ENCODE results near the gene BEGAIN. TPM values are rescaled to one million over a fixed set of nuclear protein-coding genes. Genes with fewer than 3 reads are reported as not detected.

BEGAIN gene
- total and polyA plus RNA-seq, 2 experiments from 2014 or later: 1.4 to 2.5 TPM

GRCh38 chr14:100577321-100577985 is 9.8 kb downstream of the BEGAIN start:
- no peak for DNase-seq (ENCODE audit: low spot score)
- Histone ChIP-seq H3K4me3 (no peak overlapping the region), H3K9me3 (ENCODE audit: low read depth) (no peaks in the 10 kb centered on the region), H2AFZ (no peak overlapping the region), H3K4me1 (ENCODE audit: insufficient read depth) (no peaks in the 10 kb centered on the region), H3K27me3 (peaks cover 11% of the 10 kb centered on the region), H3K9me2 (replicated peaks; ENCODE audit: insufficient read depth) (no peaks in the 10 kb centered on the region), H4K20me1 (ENCODE audit: insufficient read depth, poor library complexity, severe bottlenecking) (no peaks in the 10 kb centered on the region), H3K27ac (no peak overlapping the region), H3K36me3 (replicated peaks; ENCODE audit: insufficient read depth, low read depth) (no peaks in the 10 kb centered on the region), H3K79me2 (no peaks in the 10 kb centered on the region), H3K4me2 (no peak overlapping the region)
- TF ChIP-seq EZH2 (IDR thresholded peaks at IDR 0.05; ENCODE audit: borderline replicate concordance) (no peak), CTCF (IDR thresholded peaks at IDR 0.05; ENCODE audit: poor library complexity) (no peak), EZH2phosphoT487 (IDR thresholded peaks at IDR 0.05; ENCODE audit: low read depth, severe bottlenecking, unreplicated experiment) (no peak)
- 91% methylated on average over 23 of the region's 23 CpGs for WGBS (ENCODE audit: low lambda C conversion rate, missing lambda C conversion rate)

- Histone ChIP-seq H3K27me3 (peaks cover 16% of the 10 kb centered on the region), H3K4me1 (ENCODE audit: insufficient read depth) (no peaks in the 10 kb centered on the region), H2AFZ (no peak overlapping the region), H3K4me3 (no peak overlapping the region), H3K36me3 (replicated peaks; ENCODE audit: insufficient read depth, low read depth) (no peaks in the 10 kb centered on the region), H3K27ac (no peak overlapping the region), H3K9me3 (ENCODE audit: low read depth) (no peaks in the 10 kb centered on the region), H3K79me2 (no peaks in the 10 kb centered on the region), H3K9me2 (replicated peaks; ENCODE audit: insufficient read depth) (no peaks in the 10 kb centered on the region), H4K20me1 (ENCODE audit: insufficient read depth, poor library complexity, severe bottlenecking) (no peaks in the 10 kb centered on the region), H3K4me2 (no peak overlapping the region)
- no peak for DNase-seq (ENCODE audit: low spot score)
- no peak for TF ChIP-seq CTCF (IDR thresholded peaks at IDR 0.05; ENCODE audit: poor library complexity)
- TF ChIP-seq EZH2 (IDR thresholded peaks at IDR 0.05; ENCODE audit: borderline replicate concordance): no peak
- TF ChIP-seq EZH2phosphoT487 (IDR thresholded peaks at IDR 0.05; ENCODE audit: low read depth, severe bottlenecking, unreplicated experiment): no peak
- 93% methylated on average over 26 of the region's 26 CpGs for WGBS (ENCODE audit: low lambda C conversion rate, missing lambda C conversion rate)
These were observed 10.8 kb downstream of the BEGAIN start for GRCh38 chr14:100576091-100577085.

- Histone ChIP-seq H3K9me2 (replicated peaks; ENCODE audit: insufficient read depth) (no peaks in the 10 kb centered on the region), H3K27ac (no peak overlapping the region), H4K20me1 (ENCODE audit: insufficient read depth, poor library complexity, severe bottlenecking) (no peaks in the 10 kb centered on the region), H3K36me3 (replicated peaks; ENCODE audit: insufficient read depth, low read depth) (no peaks in the 10 kb centered on the region), H3K79me2 (no peaks in the 10 kb centered on the region), H3K4me3 (no peak overlapping the region), H3K4me1 (ENCODE audit: insufficient read depth) (no peaks in the 10 kb centered on the region), H3K4me2 (no peak overlapping the region), H3K27me3 (peaks cover 23% of the 10 kb centered on the region), H3K9me3 (ENCODE audit: low read depth) (no peaks in the 10 kb centered on the region), H2AFZ (no peak overlapping the region)
- no peak for TF ChIP-seq CTCF (IDR thresholded peaks at IDR 0.05; ENCODE audit: poor library complexity)
- TF ChIP-seq EZH2 (IDR thresholded peaks at IDR 0.05; ENCODE audit: borderline replicate concordance): no peak
- no peak for TF ChIP-seq EZH2phosphoT487 (IDR thresholded peaks at IDR 0.05; ENCODE audit: low read depth, severe bottlenecking, unreplicated experiment)
- WGBS (ENCODE audit: low lambda C conversion rate, missing lambda C conversion rate): 86% methylated on average over 11 of the region's 11 CpGs
- no peak for DNase-seq (ENCODE audit: low spot score)
These were observed 11.8 kb downstream of the BEGAIN start for GRCh38 chr14:100575266-100575995.

All from hepatocyte (in vitro differentiated cells).